ENCODE measurements around the gene KCNMA1.

DNA sequence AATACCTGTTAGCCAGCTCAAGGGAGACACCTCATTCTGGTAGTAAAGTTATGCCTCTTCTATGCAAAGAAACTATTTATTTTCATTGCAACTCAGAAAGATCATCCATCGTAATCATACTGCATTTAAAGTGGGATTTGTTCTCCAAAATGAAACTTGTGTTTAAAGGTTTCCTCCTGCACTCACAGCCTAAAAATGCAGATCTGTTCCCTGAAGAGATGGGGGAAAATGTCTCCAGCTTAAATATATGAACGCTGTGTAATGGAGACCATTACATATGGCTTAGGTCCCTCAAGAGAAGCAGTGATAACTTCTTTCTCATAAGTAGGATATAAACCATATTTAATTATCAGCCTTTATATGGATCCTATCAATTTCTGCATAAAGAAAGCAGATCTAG lies 665.1 kb downstream of the KCNMA1 start:
- TF ChIP-seq MEF2A (IDR thresholded peaks at IDR 0.05; ENCODE audit: borderline replicate concordance, low read depth), result no peak
- TF ChIP-seq, protein P1, sequence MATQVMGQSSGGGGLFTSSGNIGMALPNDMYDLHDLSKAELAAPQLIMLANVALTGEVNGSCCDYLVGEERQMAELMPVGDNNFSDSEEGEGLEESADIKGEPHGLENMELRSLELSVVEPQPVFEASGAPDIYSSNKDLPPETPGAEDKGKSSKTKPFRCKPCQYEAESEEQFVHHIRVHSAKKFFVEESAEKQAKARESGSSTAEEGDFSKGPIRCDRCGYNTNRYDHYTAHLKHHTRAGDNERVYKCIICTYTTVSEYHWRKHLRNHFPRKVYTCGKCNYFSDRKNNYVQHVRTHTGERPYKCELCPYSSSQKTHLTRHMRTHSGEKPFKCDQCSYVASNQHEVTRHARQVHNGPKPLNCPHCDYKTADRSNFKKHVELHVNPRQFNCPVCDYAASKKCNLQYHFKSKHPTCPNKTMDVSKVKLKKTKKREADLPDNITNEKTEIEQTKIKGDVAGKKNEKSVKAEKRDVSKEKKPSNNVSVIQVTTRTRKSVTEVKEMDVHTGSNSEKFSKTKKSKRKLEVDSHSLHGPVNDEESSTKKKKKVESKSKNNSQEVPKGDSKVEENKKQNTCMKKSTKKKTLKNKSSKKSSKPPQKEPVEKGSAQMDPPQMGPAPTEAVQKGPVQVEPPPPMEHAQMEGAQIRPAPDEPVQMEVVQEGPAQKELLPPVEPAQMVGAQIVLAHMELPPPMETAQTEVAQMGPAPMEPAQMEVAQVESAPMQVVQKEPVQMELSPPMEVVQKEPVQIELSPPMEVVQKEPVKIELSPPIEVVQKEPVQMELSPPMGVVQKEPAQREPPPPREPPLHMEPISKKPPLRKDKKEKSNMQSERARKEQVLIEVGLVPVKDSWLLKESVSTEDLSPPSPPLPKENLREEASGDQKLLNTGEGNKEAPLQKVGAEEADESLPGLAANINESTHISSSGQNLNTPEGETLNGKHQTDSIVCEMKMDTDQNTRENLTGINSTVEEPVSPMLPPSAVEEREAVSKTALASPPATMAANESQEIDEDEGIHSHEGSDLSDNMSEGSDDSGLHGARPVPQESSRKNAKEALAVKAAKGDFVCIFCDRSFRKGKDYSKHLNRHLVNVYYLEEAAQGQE (IDR thresholded peaks at IDR 0.05; ENCODE audit: low read depth, low read length), result no peak
- TF ChIP-seq CTCF (IDR thresholded peaks at IDR 0.05), result no peak
- TF ChIP-seq, protein P2, sequence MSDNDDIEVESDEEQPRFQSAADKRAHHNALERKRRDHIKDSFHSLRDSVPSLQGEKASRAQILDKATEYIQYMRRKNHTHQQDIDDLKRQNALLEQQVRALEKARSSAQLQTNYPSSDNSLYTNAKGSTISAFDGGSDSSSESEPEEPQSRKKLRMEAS (IDR thresholded peaks at IDR 0.05; ENCODE audit: low read depth), result no peak
- TF ChIP-seq RFX5 (IDR thresholded peaks at IDR 0.05; ENCODE audit: low read length), result no peak
- no peak for TF ChIP-seq USF1 (IDR thresholded peaks at IDR 0.05; ENCODE audit: borderline replicate concordance, low read depth)
- no peak for TF ChIP-seq GABPA (IDR thresholded peaks at IDR 0.05; ENCODE audit: low read depth)
- TF ChIP-seq POLR2AphosphoS5 (IDR thresholded peaks at IDR 0.05; ENCODE audit: low read depth, low read length), result no peak
- no peak for TF ChIP-seq NRF1 (IDR thresholded peaks at IDR 0.05; ENCODE audit: low read depth, low read length)
- TF ChIP-seq, protein P3, sequence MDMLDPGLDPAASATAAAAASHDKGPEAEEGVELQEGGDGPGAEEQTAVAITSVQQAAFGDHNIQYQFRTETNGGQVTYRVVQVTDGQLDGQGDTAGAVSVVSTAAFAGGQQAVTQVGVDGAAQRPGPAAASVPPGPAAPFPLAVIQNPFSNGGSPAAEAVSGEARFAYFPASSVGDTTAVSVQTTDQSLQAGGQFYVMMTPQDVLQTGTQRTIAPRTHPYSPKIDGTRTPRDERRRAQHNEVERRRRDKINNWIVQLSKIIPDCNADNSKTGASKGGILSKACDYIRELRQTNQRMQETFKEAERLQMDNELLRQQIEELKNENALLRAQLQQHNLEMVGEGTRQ (IDR thresholded peaks at IDR 0.05; ENCODE audit: borderline replicate concordance, low read depth, low read length), result no peak
- TF ChIP-seq SIN3A (IDR thresholded peaks at IDR 0.05; ENCODE audit: borderline replicate concordance, low read depth, low read length), result no peak
- TF ChIP-seq TCF12 (IDR thresholded peaks at IDR 0.05), result no peak
- no peak for TF ChIP-seq EP300 (IDR thresholded peaks at IDR 0.05; ENCODE audit: borderline replicate concordance in 1 of 2, low read depth in 1 of 2, low read length in 1 of 2)
- TF ChIP-seq NFIC (IDR thresholded peaks at IDR 0.05; ENCODE audit: borderline replicate concordance), result no peak

Measured in SK-N-SH (cell line).